ENCODE measurements around the gene SNAP23. TPM values are rescaled to one million over a fixed set of nuclear protein-coding genes. Genes with fewer than 3 reads are reported as not detected.
A peak's percentile ranks its signal among the peaks of the same experiment; 100 is the strongest.

Gene SNAP23
- total RNA-seq = 13.3 and 30.2 TPM in 2 replicates
- 17.8 and 31.2 TPM in 2 replicates for polyA plus RNA-seq

DNA sequence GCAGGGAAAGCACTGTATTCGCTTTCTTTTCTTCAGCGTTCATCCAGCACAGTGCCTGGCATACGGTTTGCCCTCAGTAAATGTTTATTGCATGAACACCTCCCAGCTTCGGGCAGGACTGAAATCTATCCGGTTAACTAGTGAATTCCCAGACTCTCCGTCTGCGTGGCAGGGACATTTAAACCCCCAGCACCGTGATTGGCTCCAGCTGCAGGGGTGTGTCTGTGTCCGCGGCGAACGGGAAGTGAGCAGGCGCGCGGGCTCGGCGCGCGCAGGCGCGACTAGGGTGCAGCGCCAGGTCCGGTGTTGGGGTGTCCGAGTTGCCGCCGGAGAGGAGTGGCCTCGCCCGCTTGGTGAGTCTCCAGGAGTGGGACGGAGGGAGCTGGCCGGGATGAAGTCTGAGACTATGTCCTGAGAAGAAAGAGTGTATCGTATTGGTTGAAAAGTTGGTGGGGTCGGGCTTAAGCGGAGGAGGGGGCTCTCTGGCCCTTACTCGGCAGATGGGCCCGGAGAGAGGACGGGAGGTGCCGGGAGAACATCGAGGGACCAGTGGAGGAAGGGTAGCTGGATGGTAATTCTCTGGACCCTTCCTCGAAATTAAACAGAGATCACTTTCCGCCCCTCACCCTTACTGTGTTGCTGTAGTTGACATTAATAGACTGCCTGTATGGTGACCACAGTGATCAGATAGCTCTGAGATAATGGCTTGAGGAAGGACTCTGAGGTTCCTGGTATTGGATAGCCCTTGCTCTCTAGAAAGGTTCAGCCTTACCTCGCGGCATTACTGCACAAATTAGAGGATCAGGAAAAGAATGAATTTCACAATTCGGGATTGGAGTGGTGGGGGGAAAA is at the start of gene SNAP23:
TSS of gene SNAP23 (plus strand) at position 274 of the 852 bp plus-strand sequence. CDS start 16,213 bp downstream, outside the sequence.
- H3K27ac ChIP-seq = peak within 1 kb of the TSS; percentile 85
- H3K4me1 ChIP-seq (ENCODE audit: low read depth) = no peaks in the 10 kb centered on the region
- H3K36me3 ChIP-seq = no peaks in the 10 kb centered on the region
- no peaks in the 10 kb centered on the region for H3K27me3 ChIP-seq
- peak; percentile 96 to 97 for DNase-seq (ENCODE audit: low read depth in 1 of 2, low spot score in 1 of 2)
- H3K4me3 ChIP-seq = peak within 1 kb of the TSS; percentile 44
- no peaks in the 10 kb centered on the region for H3K9me3 ChIP-seq (ENCODE audit: low read depth)
- TF ChIP-seq, protein P1, sequence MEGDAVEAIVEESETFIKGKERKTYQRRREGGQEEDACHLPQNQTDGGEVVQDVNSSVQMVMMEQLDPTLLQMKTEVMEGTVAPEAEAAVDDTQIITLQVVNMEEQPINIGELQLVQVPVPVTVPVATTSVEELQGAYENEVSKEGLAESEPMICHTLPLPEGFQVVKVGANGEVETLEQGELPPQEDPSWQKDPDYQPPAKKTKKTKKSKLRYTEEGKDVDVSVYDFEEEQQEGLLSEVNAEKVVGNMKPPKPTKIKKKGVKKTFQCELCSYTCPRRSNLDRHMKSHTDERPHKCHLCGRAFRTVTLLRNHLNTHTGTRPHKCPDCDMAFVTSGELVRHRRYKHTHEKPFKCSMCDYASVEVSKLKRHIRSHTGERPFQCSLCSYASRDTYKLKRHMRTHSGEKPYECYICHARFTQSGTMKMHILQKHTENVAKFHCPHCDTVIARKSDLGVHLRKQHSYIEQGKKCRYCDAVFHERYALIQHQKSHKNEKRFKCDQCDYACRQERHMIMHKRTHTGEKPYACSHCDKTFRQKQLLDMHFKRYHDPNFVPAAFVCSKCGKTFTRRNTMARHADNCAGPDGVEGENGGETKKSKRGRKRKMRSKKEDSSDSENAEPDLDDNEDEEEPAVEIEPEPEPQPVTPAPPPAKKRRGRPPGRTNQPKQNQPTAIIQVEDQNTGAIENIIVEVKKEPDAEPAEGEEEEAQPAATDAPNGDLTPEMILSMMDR (IDR thresholded peaks at IDR 0.05; ENCODE audit: low read depth, low read length) = no peak

DNA sequence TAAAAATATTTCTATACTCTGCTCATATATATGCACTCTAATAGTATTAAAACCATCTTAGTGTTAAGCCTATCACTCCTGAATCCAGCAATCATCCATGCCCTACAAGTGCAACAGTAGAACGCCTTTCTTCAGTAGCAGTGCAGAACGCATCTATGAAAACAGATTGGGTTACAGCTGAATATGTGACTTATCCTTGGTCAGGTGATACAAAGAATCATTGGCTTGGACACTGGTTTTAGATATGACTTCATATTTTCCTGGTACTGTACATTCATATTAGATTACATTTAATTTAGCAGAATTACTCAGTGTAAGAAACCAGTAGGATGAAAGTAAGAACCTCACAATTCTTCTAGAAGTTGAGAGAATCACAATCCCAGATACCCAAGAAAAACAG is 47.8 kb upstream of the SNAP23 start:
- Histone ChIP-seq H3K27ac (no peak overlapping the region), H3K36me3 (peaks cover 38% of the 10 kb centered on the region)
- TF ChIP-seq, protein P1 (IDR thresholded peaks at IDR 0.05; ENCODE audit: low read depth, low read length) = no peak

GRCh38 chr15:42448281-42448680 is 47.2 kb upstream of the SNAP23 start:
- no peak overlapping the region for H3K27ac ChIP-seq
- H3K4me1 ChIP-seq (ENCODE audit: low read depth) = no peaks in the 10 kb centered on the region
- TF ChIP-seq, protein P1 (IDR thresholded peaks at IDR 0.05; ENCODE audit: low read depth, low read length) = no peak
- no peak for DNase-seq (ENCODE audit: low read depth in 1 of 2, low spot score in 1 of 2)
- peaks cover 38% of the 10 kb centered on the region for H3K36me3 ChIP-seq
- no peaks in the 10 kb centered on the region for H3K9me3 ChIP-seq (ENCODE audit: low read depth)
- no peak overlapping the region for H3K4me3 ChIP-seq
- H3K27me3 ChIP-seq = no peaks in the 10 kb centered on the region

More for the DNA sequence above, 47.8 kb upstream of the SNAP23 start:
- Histone ChIP-seq H3K27me3 (no peaks in the 10 kb centered on the region), H3K9me3 (ENCODE audit: low read depth) (no peaks in the 10 kb centered on the region), H3K4me3 (no peak overlapping the region), H3K4me1 (ENCODE audit: low read depth) (no peaks in the 10 kb centered on the region)
- no peak for DNase-seq (ENCODE audit: low read depth in 1 of 2, low spot score in 1 of 2)

DNA sequence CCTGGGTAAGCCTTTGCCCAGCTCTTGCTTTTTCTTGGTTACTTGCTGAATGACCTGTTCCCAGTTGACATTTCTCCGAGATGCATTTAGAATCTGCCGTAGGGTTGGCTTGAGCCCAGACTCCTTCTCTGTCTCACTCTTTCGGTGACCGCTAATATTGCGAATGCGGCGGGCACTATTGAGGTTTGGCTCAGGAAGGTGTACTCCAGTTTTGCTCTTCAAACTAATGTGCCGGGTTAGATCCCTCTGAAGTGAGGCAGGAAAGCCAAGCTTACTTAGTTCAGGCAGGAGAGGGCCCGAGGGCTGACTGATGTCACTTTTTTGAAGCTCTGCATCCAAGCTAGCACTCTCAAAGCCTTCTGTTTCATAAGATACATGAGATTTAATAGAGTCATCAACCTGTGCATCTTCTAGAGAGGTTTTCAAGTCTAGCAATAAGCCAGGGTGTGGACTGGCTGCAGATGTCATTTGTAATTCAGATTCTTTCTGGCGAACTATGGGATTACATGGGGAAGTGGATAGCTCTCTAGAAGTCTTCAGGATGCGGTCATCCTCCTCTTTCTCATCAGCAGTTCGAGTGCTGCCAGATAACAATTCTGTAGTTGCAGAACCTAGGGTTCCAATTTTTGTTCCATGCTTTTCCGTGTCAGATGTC is 45.5 kb upstream of the SNAP23 start:
- no peak overlapping the region for H3K4me3 ChIP-seq
- H3K27me3 ChIP-seq = no peaks in the 10 kb centered on the region
- no peaks in the 10 kb centered on the region for H3K4me1 ChIP-seq (ENCODE audit: low read depth)
- peaks cover 32% of the 10 kb centered on the region for H3K36me3 ChIP-seq
- TF ChIP-seq, protein P1 (IDR thresholded peaks at IDR 0.05; ENCODE audit: low read depth, low read length) = no peak
- no peak for DNase-seq (ENCODE audit: low read depth in 1 of 2, low spot score in 1 of 2)
- H3K9me3 ChIP-seq (ENCODE audit: low read depth) = no peaks in the 10 kb centered on the region
- H3K27ac ChIP-seq = no peak overlapping the region

DNA sequence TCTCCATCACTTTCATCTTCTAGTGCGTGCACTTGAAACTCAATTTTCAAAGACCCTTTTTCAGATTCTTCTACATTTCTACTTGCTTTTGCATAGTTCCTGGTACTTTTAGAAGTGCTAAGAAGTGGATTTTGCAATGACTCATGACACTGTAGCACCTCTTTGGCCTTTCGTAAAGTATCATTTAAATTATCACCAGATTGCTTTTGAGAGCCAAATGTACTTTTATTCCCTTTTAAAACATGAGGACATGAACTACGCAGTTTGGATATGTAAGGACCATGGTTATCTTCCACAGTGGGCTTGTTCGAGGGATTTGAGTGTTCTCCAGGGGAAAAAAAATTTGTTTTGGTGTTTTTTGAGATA is 45.0 kb upstream of the SNAP23 start:
- H3K36me3 ChIP-seq = peaks cover 32% of the 10 kb centered on the region

More for the DNA sequence above, 45.0 kb upstream of the SNAP23 start:
- TF ChIP-seq, protein P1 (IDR thresholded peaks at IDR 0.05; ENCODE audit: low read depth, low read length) = no peak
- Histone ChIP-seq H3K27me3 (no peaks in the 10 kb centered on the region), H3K4me3 (no peak overlapping the region), H3K4me1 (ENCODE audit: low read depth) (no peaks in the 10 kb centered on the region), H3K27ac (no peak overlapping the region), H3K9me3 (ENCODE audit: low read depth) (no peaks in the 10 kb centered on the region)
- DNase-seq (ENCODE audit: low read depth in 1 of 2, low spot score in 1 of 2) = no peak
